HG02678 (cell line): Measurements from ENCODE around the gene LRBA.
A peak's percentile ranks its signal among the peaks of the same experiment; 100 is the strongest.

Source experiments
- ATAC-seq: cut with Tn5 transposase; IDR thresholded peaks from one replicate; pipeline ENCODE4 v1.9.1; 2021; ENCODE audit warnings: mild to moderate bottlenecking, moderate library complexity; ENCODE audit not compliant: unreplicated experiment

LRBA gene

GRCh38 chr4:150384249-150384648, 630.8 kb downstream of the LRBA start:
- no peak for ATAC-seq

GRCh38 chr4:150382028-150382427, 633.1 kb downstream of the LRBA start:
- ATAC-seq: no peak

GRCh38 chr4:150381609-150382008, 633.5 kb downstream of the LRBA start:
- no peak for ATAC-seq

- no peak for ATAC-seq
Measured at GRCh38 chr4:150381036-150381435, 634.0 kb downstream of the LRBA start.

GRCh38 chr4:150379454-150379853, 635.6 kb downstream of the LRBA start:
- no peak for ATAC-seq

GRCh38 chr4:150375025-150375424, 640.1 kb downstream of the LRBA start:
- no peak for ATAC-seq

GRCh38 chr4:150371869-150372268, 643.2 kb downstream of the LRBA start:
- ATAC-seq: no peak

GRCh38 chr4:150369434-150370380, 645.4 kb downstream of the LRBA start:
- ATAC-seq: no peak

GRCh38 chr4:150368667-150369066, 646.4 kb downstream of the LRBA start:
- ATAC-seq: no peak

GRCh38 chr4:150367326-150367725, 647.8 kb downstream of the LRBA start:
- no peak for ATAC-seq

GRCh38 chr4:150366487-150366999, 648.5 kb downstream of the LRBA start:
- peak; percentile 64 for ATAC-seq

- ATAC-seq: no peak
Measured at GRCh38 chr4:150363721-150364688, 651.1 kb downstream of the LRBA start.

- ATAC-seq: no peak
Measured at GRCh38 chr4:150358691-150359090, 656.4 kb downstream of the LRBA start.

GRCh38 chr4:150357829-150358228, 657.3 kb downstream of the LRBA start:
- no peak for ATAC-seq

GRCh38 chr4:150355858-150356455, 659.1 kb downstream of the LRBA start:
- ATAC-seq: no peak

- ATAC-seq: no peak
Measured at GRCh38 chr4:150355418-150355817, 659.7 kb downstream of the LRBA start.

- ATAC-seq: no peak
Measured at GRCh38 chr4:150354214-150354796, 660.8 kb downstream of the LRBA start.

- ATAC-seq: no peak
Measured at GRCh38 chr4:150348079-150348478, 667.0 kb downstream of the LRBA start.

GRCh38 chr4:150345207-150345744, 669.8 kb downstream of the LRBA start:
- no peak for ATAC-seq

GRCh38 chr4:150343796-150344195, 671.3 kb downstream of the LRBA start:
- ATAC-seq: no peak
